ENCODE results near the gene RAB29. TPM values are rescaled to one million over a fixed set of nuclear protein-coding genes. Genes with fewer than 3 reads are reported as not detected.

Gene RAB29
- total RNA-seq, 1 donor from 2014 or later = 156 TPM

GRCh38 chr1:205811660-205812059 is 36.4 kb upstream of the RAB29 start:
- Mint-ChIP-seq H3K27me3 (no peaks in the 10 kb centered on the region), H3K36me3 (ENCODE audit: low read depth) (peaks cover 31% of the 10 kb centered on the region), H3K4me3 (peak overlapping the region; percentile 95), H3K27ac (peak overlapping the region; percentile 66), H3K4me1 (peaks cover 64% of the 10 kb centered on the region), H3K9me3 (no peaks in the 10 kb centered on the region)
- ChIA-PET POLR2A (interaction anchor here (0.9 to 4.9 kb wide), 8 partner anchors 15 to 180 kb away, joined by 3 to 40 read pairs (median 6); partner anchors contain the start of genes ELK4, PM20D1 and RAB29), CTCF (interaction anchor here (1.0 to 2.4 kb wide), 3 partner anchors 17 to 166 kb away, joined by 3 to 6 read pairs (median 6); no protein-coding TSS in a partner anchor)
- intact Hi-C loops (cut with micrococcal nuclease) = loop anchor here (2.0 to 5.0 kb wide), 2 partner anchors 19 to 106 kb away; no protein-coding TSS in a partner anchor
- TF ChIP-seq CTCF (IDR thresholded peaks at IDR 0.05) = no peak
- ATAC-seq (ENCODE audit: low read depth) = no peak
- no peak for DNase-seq

GRCh38 chr1:205810448-205811157 is 35.3 kb upstream of the RAB29 start:
- POLR2A ChIA-PET = interaction anchor here (0.6 to 4.9 kb wide), 5 partner anchors 18 to 522 kb away, joined by 4 to 40 read pairs (median 5); partner anchors contain the start of genes ELK4, PM20D1 and RAB29
- DNase-seq = no peak

GRCh38 chr1:205809942-205810345 is 34.7 kb upstream of the RAB29 start:
- ChIA-PET CTCF (interaction anchor here (1.2 to 2.4 kb wide), 2 partner anchors 98 to 167 kb away, joined by 3 to 6 read pairs; no protein-coding TSS in a partner anchor), POLR2A (interaction anchor here (0.6 to 4.9 kb wide), 4 partner anchors 17 to 697 kb away, joined by 5 to 40 read pairs (median 9); partner anchors contain the start of genes PM20D1 and RAB29)
- TF ChIP-seq CTCF (IDR thresholded peaks at IDR 0.05) = no peak
- no peak overlapping the region for H3K4me3 Mint-ChIP-seq
- no peaks in the 10 kb centered on the region for H3K9me3 Mint-ChIP-seq
- intact Hi-C loops (cut with micrococcal nuclease) = loop anchor here (5.0 kb wide), 1 partner anchor 107 kb away; no protein-coding TSS in a partner anchor
- H3K27me3 Mint-ChIP-seq = no peaks in the 10 kb centered on the region
- ATAC-seq (ENCODE audit: low read depth) (no peak), DNase-seq (no peak)
- peaks cover 80% of the 10 kb centered on the region for H3K4me1 Mint-ChIP-seq
- peaks cover 35% of the 10 kb centered on the region for H3K36me3 Mint-ChIP-seq (ENCODE audit: low read depth)
- no peak overlapping the region for H3K27ac Mint-ChIP-seq

More at GRCh38 chr1:205810448-205811157, 35.3 kb upstream of the RAB29 start:
- peaks cover 74% of the 10 kb centered on the region for H3K4me1 Mint-ChIP-seq
- no peaks in the 10 kb centered on the region for H3K9me3 Mint-ChIP-seq
- H3K36me3 Mint-ChIP-seq (ENCODE audit: low read depth) = peaks cover 35% of the 10 kb centered on the region
- intact Hi-C loops (cut with micrococcal nuclease) = loop anchor here (5.0 kb wide), 1 partner anchor 107 kb away; no protein-coding TSS in a partner anchor
- TF ChIP-seq CTCF (IDR thresholded peaks at IDR 0.05) = no peak
- no peak overlapping the region for H3K27ac Mint-ChIP-seq
- no peak for ATAC-seq (ENCODE audit: low read depth)
- no peaks in the 10 kb centered on the region for H3K27me3 Mint-ChIP-seq
- CTCF ChIA-PET = interaction anchor here (1.0 to 2.4 kb wide), 4 partner anchors 16 to 167 kb away, joined by 3 to 6 read pairs (median 4); no protein-coding TSS in a partner anchor
- peak overlapping the region; percentile 95 for H3K4me3 Mint-ChIP-seq

GRCh38 chr1:205809469-205809868 is 34.2 kb upstream of the RAB29 start:
- Mint-ChIP-seq H3K4me1 (peaks cover 82% of the 10 kb centered on the region), H3K36me3 (ENCODE audit: low read depth) (peaks cover 37% of the 10 kb centered on the region), H3K9me3 (no peaks in the 10 kb centered on the region), H3K27ac (peak overlapping the region; percentile 6), H3K4me3 (no peak overlapping the region), H3K27me3 (no peaks in the 10 kb centered on the region)
- ChIA-PET CTCF (interaction anchor here (1.2 to 1.3 kb wide), 2 partner anchors 99 to 297 kb away, joined by 3 read pairs; no protein-coding TSS in a partner anchor), POLR2A (interaction anchor here (0.6 to 4.9 kb wide), 3 partner anchors 17 to 697 kb away, joined by 6 to 40 read pairs (median 12); partner anchors contain the start of gene RAB29)
- ATAC-seq (ENCODE audit: low read depth) (no peak), DNase-seq (no peak)
- intact Hi-C loops (cut with micrococcal nuclease) = no loop called here
- TF ChIP-seq CTCF (IDR thresholded peaks at IDR 0.05) = no peak

Measured in activated B cell treated with CpG ODN at 0.5 μM for 24 hours (primary cell).